Urinary bladder (tissue), 2 donors: Measurements from ENCODE around the gene PCDHGA3. TPM values are rescaled to one million over a fixed set of nuclear protein-coding genes. Genes with fewer than 3 reads are reported as not detected.

Source experiments
- polyA plus RNA-seq: library from polyadenylated mRNA; stranded (reverse); fragments of 200-250 nt; gene quantifications from one replicate; pipeline ENCODE4 v1.2.3, GENCODE V29; 2013
- total RNA-seq: library from RNA; depleted of rRNA; stranded (reverse); fragments of >200 nt; gene quantifications from one replicate; pipeline ENCODE4 v1.2.3, GENCODE V29; 2014
- donor health status: healthy.

The PCDHGA3 gene
- total and polyA plus RNA-seq, 2 donors, result 1.6 to 4.6 TPM

Other genes starting within 250 kb of the PCDHGA3 start
Only the 30 nearest of the 38 such genes appear.
- 2.4 TPM for gene PCDHB9, start 156.7 kb upstream of the PCDHGA3 start, total RNA-seq
- 1.2 TPM for gene PCDHB9, start 156.7 kb upstream of the PCDHGA3 start, polyA plus RNA-seq
- gene PCDHB10, start 151.5 kb upstream of the PCDHGA3 start, total RNA-seq, result 5.0 TPM
- 5.1 TPM for gene PCDHB10, start 151.5 kb upstream of the PCDHGA3 start, polyA plus RNA-seq
- 7.3 TPM for gene PCDHB11, start 144.2 kb upstream of the PCDHGA3 start, total RNA-seq
- gene PCDHB11, start 144.2 kb upstream of the PCDHGA3 start, polyA plus RNA-seq, result 2.8 TPM
- gene PCDHB12, start 135.1 kb upstream of the PCDHGA3 start, total RNA-seq, result 6.9 TPM
- gene PCDHB12, start 135.1 kb upstream of the PCDHGA3 start, polyA plus RNA-seq, result 3.4 TPM
- 5.9 TPM for gene PCDHB13, start 129.9 kb upstream of the PCDHGA3 start, total RNA-seq
- gene PCDHB13, start 129.9 kb upstream of the PCDHGA3 start, polyA plus RNA-seq, result 2.5 TPM
- 10.1 TPM for gene PCDHB14, start 120.5 kb upstream of the PCDHGA3 start, total RNA-seq
- 8.2 TPM for gene PCDHB14, start 120.5 kb upstream of the PCDHGA3 start, polyA plus RNA-seq
- gene PCDHB15, start 98.4 kb upstream of the PCDHGA3 start, total RNA-seq, result 7.8 TPM
- gene PCDHB15, start 98.4 kb upstream of the PCDHGA3 start, polyA plus RNA-seq, result 7.3 TPM
- gene SLC25A2, start 39.8 kb upstream of the PCDHGA3 start, total RNA-seq, result 0.69 TPM
- not detected for gene SLC25A2, start 39.8 kb upstream of the PCDHGA3 start, polyA plus RNA-seq
- gene TAF7, start 23.0 kb upstream of the PCDHGA3 start, total RNA-seq, result 85.9 TPM
- gene TAF7, start 23.0 kb upstream of the PCDHGA3 start, polyA plus RNA-seq, result 100 TPM
- gene PCDHGA1, start 13.3 kb upstream of the PCDHGA3 start, total RNA-seq, result 1.2 TPM
- 1.2 TPM for gene PCDHGA1, start 13.3 kb upstream of the PCDHGA3 start, polyA plus RNA-seq
- gene PCDHGA2, start 5.1 kb upstream of the PCDHGA3 start, total RNA-seq, result 5.7 TPM
- gene PCDHGA2, start 5.1 kb upstream of the PCDHGA3 start, polyA plus RNA-seq, result 4.1 TPM
- gene PCDHGB1, start 6.3 kb downstream of the PCDHGA3 start, total RNA-seq, result 5.7 TPM
- gene PCDHGB1, start 6.3 kb downstream of the PCDHGA3 start, polyA plus RNA-seq, result 0.47 TPM
- 5.8 TPM for gene PCDHGA4, start 11.2 kb downstream of the PCDHGA3 start, total RNA-seq
- gene PCDHGA4, start 11.2 kb downstream of the PCDHGA3 start, polyA plus RNA-seq, result 2.2 TPM
- 7.9 TPM for gene PCDHGB2, start 16.2 kb downstream of the PCDHGA3 start, total RNA-seq
- gene PCDHGB2, start 16.2 kb downstream of the PCDHGA3 start, polyA plus RNA-seq, result 2.2 TPM
- gene PCDHGA5, start 20.3 kb downstream of the PCDHGA3 start, total RNA-seq, result 7.0 TPM
- 2.6 TPM for gene PCDHGA5, start 20.3 kb downstream of the PCDHGA3 start, polyA plus RNA-seq
- 7.3 TPM for gene PCDHGB3, start 26.4 kb downstream of the PCDHGA3 start, total RNA-seq
- 1.4 TPM for gene PCDHGB3, start 26.4 kb downstream of the PCDHGA3 start, polyA plus RNA-seq
- gene PCDHGA6, start 30.1 kb downstream of the PCDHGA3 start, total RNA-seq, result 9.6 TPM
- 3.7 TPM for gene PCDHGA6, start 30.1 kb downstream of the PCDHGA3 start, polyA plus RNA-seq
- 6.9 TPM for gene PCDHGA7, start 38.9 kb downstream of the PCDHGA3 start, total RNA-seq
- 1.9 TPM for gene PCDHGA7, start 38.9 kb downstream of the PCDHGA3 start, polyA plus RNA-seq
- gene PCDHGB4, start 43.9 kb downstream of the PCDHGA3 start, total RNA-seq, result 11.7 TPM
- gene PCDHGB4, start 43.9 kb downstream of the PCDHGA3 start, polyA plus RNA-seq, result 2.4 TPM
- 9.1 TPM for gene PCDHGA8, start 48.8 kb downstream of the PCDHGA3 start, total RNA-seq
- 0.25 TPM for gene PCDHGA8, start 48.8 kb downstream of the PCDHGA3 start, polyA plus RNA-seq
- gene PCDHGB5, start 54.1 kb downstream of the PCDHGA3 start, total RNA-seq, result 13.5 TPM
- 4.7 TPM for gene PCDHGB5, start 54.1 kb downstream of the PCDHGA3 start, polyA plus RNA-seq
- gene PCDHGA9, start 58.9 kb downstream of the PCDHGA3 start, total RNA-seq, result 12.5 TPM
- gene PCDHGA9, start 58.9 kb downstream of the PCDHGA3 start, polyA plus RNA-seq, result 3.1 TPM
- gene PCDHGB6, start 64.2 kb downstream of the PCDHGA3 start, total RNA-seq, result 12.0 TPM
- 5.0 TPM for gene PCDHGB6, start 64.2 kb downstream of the PCDHGA3 start, polyA plus RNA-seq
- 12.3 TPM for gene PCDHGA10, start 69.2 kb downstream of the PCDHGA3 start, total RNA-seq
- 1.6 TPM for gene PCDHGA10, start 69.2 kb downstream of the PCDHGA3 start, polyA plus RNA-seq
- 10.4 TPM for gene PCDHGB7, start 73.8 kb downstream of the PCDHGA3 start, total RNA-seq
- gene PCDHGB7, start 73.8 kb downstream of the PCDHGA3 start, polyA plus RNA-seq, result 11.7 TPM
- 12.5 TPM for gene PCDHGA11, start 77.2 kb downstream of the PCDHGA3 start, total RNA-seq
- gene PCDHGA11, start 77.2 kb downstream of the PCDHGA3 start, polyA plus RNA-seq, result 1.9 TPM
- 7.8 TPM for gene PCDHGA12, start 86.7 kb downstream of the PCDHGA3 start, total RNA-seq
- 2.9 TPM for gene PCDHGA12, start 86.7 kb downstream of the PCDHGA3 start, polyA plus RNA-seq
- 62.8 TPM for gene PCDHGC3, start 132.1 kb downstream of the PCDHGA3 start, total RNA-seq
- 101 TPM for gene PCDHGC3, start 132.1 kb downstream of the PCDHGA3 start, polyA plus RNA-seq
- gene PCDHGC4, start 141.2 kb downstream of the PCDHGA3 start, total RNA-seq, result 6.8 TPM
- 0.23 TPM for gene PCDHGC4, start 141.2 kb downstream of the PCDHGA3 start, polyA plus RNA-seq
- gene PCDHGC5, start 145.3 kb downstream of the PCDHGA3 start, total RNA-seq, result 3.7 TPM
- 0.29 TPM for gene PCDHGC5, start 145.3 kb downstream of the PCDHGA3 start, polyA plus RNA-seq